ENCODE results near the gene KIF5A.

KIF5A gene

DNA sequence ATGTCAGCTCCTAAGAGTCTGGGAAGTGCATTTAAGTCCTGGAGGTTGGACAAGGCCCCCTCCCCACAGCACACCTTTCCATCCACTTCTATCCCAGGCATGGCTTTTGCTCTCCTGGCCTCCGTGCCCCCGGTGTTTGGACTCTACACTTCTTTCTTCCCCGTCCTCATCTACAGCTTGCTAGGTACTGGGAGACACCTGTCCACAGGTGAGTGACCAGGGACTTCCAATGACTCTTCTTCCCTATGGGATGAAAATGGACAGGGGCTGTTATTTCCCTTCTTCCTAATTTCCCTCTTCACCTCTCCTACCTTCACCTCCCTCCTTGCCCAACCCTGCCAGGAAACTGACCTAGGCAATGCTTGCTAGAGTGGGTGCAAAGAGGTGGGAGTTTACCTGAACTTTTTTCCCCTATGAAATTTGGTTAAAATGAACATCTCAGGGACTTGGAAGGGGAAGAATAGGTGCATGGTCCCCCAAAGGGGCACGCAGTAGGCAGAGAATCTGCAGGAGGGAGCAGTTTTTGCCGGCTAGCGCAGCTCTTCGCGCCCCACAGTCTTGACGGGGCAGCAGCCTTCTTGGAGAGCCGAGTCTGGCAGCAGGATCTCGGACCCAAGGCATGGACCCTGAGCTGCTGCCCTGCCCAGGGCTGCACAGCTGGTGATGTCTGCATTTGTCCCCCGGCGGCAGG is 70.5 kb downstream of the KIF5A start:
- H3K36me3 ChIP-seq (replicated peaks; ENCODE audit: low read depth, low read length), result peaks cover 4% of the 10 kb centered on the region
- H3K27me3 ChIP-seq (ENCODE audit: low read depth, low read length), result no peaks in the 10 kb centered on the region
- TF ChIP-seq, protein P1, sequence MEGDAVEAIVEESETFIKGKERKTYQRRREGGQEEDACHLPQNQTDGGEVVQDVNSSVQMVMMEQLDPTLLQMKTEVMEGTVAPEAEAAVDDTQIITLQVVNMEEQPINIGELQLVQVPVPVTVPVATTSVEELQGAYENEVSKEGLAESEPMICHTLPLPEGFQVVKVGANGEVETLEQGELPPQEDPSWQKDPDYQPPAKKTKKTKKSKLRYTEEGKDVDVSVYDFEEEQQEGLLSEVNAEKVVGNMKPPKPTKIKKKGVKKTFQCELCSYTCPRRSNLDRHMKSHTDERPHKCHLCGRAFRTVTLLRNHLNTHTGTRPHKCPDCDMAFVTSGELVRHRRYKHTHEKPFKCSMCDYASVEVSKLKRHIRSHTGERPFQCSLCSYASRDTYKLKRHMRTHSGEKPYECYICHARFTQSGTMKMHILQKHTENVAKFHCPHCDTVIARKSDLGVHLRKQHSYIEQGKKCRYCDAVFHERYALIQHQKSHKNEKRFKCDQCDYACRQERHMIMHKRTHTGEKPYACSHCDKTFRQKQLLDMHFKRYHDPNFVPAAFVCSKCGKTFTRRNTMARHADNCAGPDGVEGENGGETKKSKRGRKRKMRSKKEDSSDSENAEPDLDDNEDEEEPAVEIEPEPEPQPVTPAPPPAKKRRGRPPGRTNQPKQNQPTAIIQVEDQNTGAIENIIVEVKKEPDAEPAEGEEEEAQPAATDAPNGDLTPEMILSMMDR (IDR thresholded peaks at IDR 0.05; ENCODE audit: low read depth, low read length), result no peak
- TF ChIP-seq EZH2phosphoT487 (IDR thresholded peaks at IDR 0.05; ENCODE audit: low read depth), result no peak
- H3K9ac ChIP-seq (ENCODE audit: low read length), result no peak overlapping the region
- H4K20me1 ChIP-seq (ENCODE audit: insufficient read depth, low read length), result no peaks in the 10 kb centered on the region
- H3K27ac ChIP-seq (ENCODE audit: low read length), result no peak overlapping the region
- no peak overlapping the region for H2AFZ ChIP-seq (ENCODE audit: low read depth, low read length)
- H3K79me2 ChIP-seq (ENCODE audit: low read length), result no peaks in the 10 kb centered on the region
- H3K4me1 ChIP-seq (ENCODE audit: low read length), result no peaks in the 10 kb centered on the region
- no peak overlapping the region for H3K4me3 ChIP-seq (ENCODE audit: low read length)
- no peaks in the 10 kb centered on the region for H3K9me3 ChIP-seq (ENCODE audit: insufficient read depth, low read length)
- H3K4me2 ChIP-seq (ENCODE audit: low read length), result no peak overlapping the region

DNA sequence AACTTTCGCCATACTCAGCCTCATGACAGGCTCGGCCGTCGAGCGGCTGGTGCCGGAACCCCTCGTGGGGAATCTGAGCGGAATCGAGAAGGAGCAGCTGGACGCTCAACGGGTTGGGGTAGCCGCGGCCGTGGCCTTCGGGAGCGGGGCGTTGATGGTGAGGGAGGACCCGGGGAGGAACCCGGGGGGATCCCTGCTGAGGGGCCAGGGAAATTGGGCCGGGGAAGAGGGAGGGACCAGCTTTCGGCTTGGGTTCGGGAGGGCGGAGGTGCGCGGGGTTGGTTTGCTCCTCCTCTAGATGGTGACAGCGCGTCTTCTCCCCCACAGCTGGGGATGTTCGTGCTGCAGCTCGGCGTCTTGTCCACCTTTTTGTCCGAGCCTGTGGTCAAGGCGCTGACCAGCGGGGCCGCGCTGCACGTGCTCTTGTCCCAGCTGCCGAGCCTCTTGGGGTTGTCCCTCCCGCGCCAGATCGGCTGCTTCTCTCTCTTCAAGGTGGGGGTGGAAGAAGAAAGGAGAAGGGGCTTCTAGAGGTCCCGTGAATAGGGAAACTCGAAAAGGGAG is 71.2 kb downstream of the KIF5A start:
- Histone ChIP-seq H2AFZ (ENCODE audit: low read depth, low read length) (no peak overlapping the region), H3K36me3 (replicated peaks; ENCODE audit: low read depth, low read length) (peaks cover 4% of the 10 kb centered on the region), H3K27me3 (ENCODE audit: low read depth, low read length) (no peaks in the 10 kb centered on the region), H3K4me1 (ENCODE audit: low read length) (no peaks in the 10 kb centered on the region), H4K20me1 (ENCODE audit: insufficient read depth, low read length) (no peaks in the 10 kb centered on the region), H3K9me3 (ENCODE audit: insufficient read depth, low read length) (no peaks in the 10 kb centered on the region), H3K27ac (ENCODE audit: low read length) (no peak overlapping the region), H3K9ac (ENCODE audit: low read length) (no peak overlapping the region), H3K4me3 (ENCODE audit: low read length) (no peak overlapping the region), H3K4me2 (ENCODE audit: low read length) (no peak overlapping the region), H3K79me2 (ENCODE audit: low read length) (no peaks in the 10 kb centered on the region)
- TF ChIP-seq, protein P1 (IDR thresholded peaks at IDR 0.05; ENCODE audit: low read depth, low read length), result no peak
- TF ChIP-seq EZH2phosphoT487 (IDR thresholded peaks at IDR 0.05; ENCODE audit: low read depth), result no peak

DNA sequence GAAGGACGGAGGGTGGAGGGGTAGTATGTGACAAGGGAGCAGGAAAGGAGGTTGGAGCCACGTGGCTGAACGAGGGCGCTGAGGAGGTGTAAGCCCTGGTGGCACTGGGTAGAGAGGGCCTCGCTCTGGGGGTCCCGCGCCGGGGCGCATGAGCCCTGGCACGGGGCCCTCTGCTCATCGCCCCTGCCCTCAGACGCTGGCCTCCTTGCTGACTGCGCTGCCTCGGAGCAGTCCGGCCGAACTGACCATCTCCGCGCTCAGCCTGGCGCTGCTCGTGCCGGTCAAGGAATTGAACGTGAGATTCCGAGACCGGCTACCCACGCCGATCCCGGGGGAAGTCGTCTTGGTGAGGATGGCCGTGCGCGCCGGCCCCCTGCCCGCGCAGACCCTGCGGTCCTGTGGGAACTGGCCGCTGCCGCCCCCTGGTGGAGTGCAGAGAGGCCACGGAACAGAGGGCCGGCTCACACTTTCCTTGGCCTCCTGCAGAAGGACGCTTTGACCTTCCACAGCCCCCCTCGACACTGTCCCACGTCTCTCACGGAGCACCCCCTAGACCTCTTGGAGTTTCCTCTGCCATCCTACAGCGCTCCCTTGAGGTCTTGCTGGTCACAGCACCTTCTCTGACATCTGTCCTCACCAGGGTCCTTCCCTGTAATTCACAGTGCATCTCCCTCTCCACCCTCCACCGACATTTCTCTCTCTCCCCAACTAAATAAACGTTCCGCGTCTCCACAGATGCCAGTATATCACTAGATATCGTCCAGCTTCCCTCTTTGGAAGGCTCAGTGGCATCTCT is 71.9 kb downstream of the KIF5A start:
- no peaks in the 10 kb centered on the region for H3K9me3 ChIP-seq (ENCODE audit: insufficient read depth, low read length)
- H3K9ac ChIP-seq (ENCODE audit: low read length), result no peak overlapping the region
- no peak overlapping the region for H3K4me3 ChIP-seq (ENCODE audit: low read length)
- H3K36me3 ChIP-seq (replicated peaks; ENCODE audit: low read depth, low read length), result peaks cover under 1% of the 10 kb centered on the region
- no peak for TF ChIP-seq EZH2phosphoT487 (IDR thresholded peaks at IDR 0.05; ENCODE audit: low read depth)
- TF ChIP-seq, protein P1 (IDR thresholded peaks at IDR 0.05; ENCODE audit: low read depth, low read length), result peak; percentile 74
- no peak overlapping the region for H3K27ac ChIP-seq (ENCODE audit: low read length)
- no peak overlapping the region for H3K4me2 ChIP-seq (ENCODE audit: low read length)
- H3K27me3 ChIP-seq (ENCODE audit: low read depth, low read length), result no peaks in the 10 kb centered on the region
- no peaks in the 10 kb centered on the region for H4K20me1 ChIP-seq (ENCODE audit: insufficient read depth, low read length)
- no peak overlapping the region for H2AFZ ChIP-seq (ENCODE audit: low read depth, low read length)
- no peaks in the 10 kb centered on the region for H3K79me2 ChIP-seq (ENCODE audit: low read length)
- H3K4me1 ChIP-seq (ENCODE audit: low read length), result no peaks in the 10 kb centered on the region

Measured in OCI-LY3 (cell line).